HG03095 (cell line): ENCODE measurements around the gene IRAK1.
A peak's percentile ranks its signal among the peaks of the same experiment; 100 is the strongest.

ENCODE experiments used
- ATAC-seq: cut with Tn5 transposase; IDR thresholded peaks from one replicate; pipeline ENCODE4 v1.9.1; 2021; ENCODE audit warnings: moderate library complexity; ENCODE audit not compliant: unreplicated experiment

Gene IRAK1

GRCh38 chrX:154021131-154021611, 1.5 kb upstream of the IRAK1 start:
- ATAC-seq = no peak

- peak; percentile 6 for ATAC-seq
These were observed 924 bp upstream of the IRAK1 start for GRCh38 chrX:154020536-154021115.

- ATAC-seq = peak; percentile 8
These were observed 561 bp downstream of the IRAK1 start for GRCh38 chrX:154019061-154019621.

GRCh38 chrX:154018518-154019060, 1.1 kb downstream of the IRAK1 start:
- no peak for ATAC-seq

GRCh38 chrX:154017766-154018517, 1.8 kb downstream of the IRAK1 start:
- ATAC-seq = no peak

GRCh38 chrX:154016366-154017076, 3.2 kb downstream of the IRAK1 start:
- no peak for ATAC-seq

GRCh38 chrX:154015581-154016264, 4.0 kb downstream of the IRAK1 start:
- ATAC-seq = no peak

GRCh38 chrX:154014429-154015380, 5.0 kb downstream of the IRAK1 start:
- no peak for ATAC-seq

GRCh38 chrX:154013614-154014360, 5.9 kb downstream of the IRAK1 start:
- no peak for ATAC-seq

GRCh38 chrX:154013001-154013421, 6.7 kb downstream of the IRAK1 start:
- no peak for ATAC-seq

- no peak for ATAC-seq
These were observed 7.2 kb downstream of the IRAK1 start for GRCh38 chrX:154012336-154012991.

GRCh38 chrX:154011376-154012335, 8.0 kb downstream of the IRAK1 start:
- no peak for ATAC-seq

GRCh38 chrX:154010330-154011087, 9.2 kb downstream of the IRAK1 start:
- no peak for ATAC-seq

GRCh38 chrX:154008521-154008920, 11.2 kb downstream of the IRAK1 start:
- ATAC-seq = no peak

- ATAC-seq = no peak
These were observed 12.8 kb downstream of the IRAK1 start for GRCh38 chrX:154006947-154007346.

- no peak for ATAC-seq
These were observed 15.4 kb downstream of the IRAK1 start for GRCh38 chrX:154004315-154004714.
